Ishikawa (cell line): ENCODE measurements around the gene FAT2.

Experiments
- CEBPB ChIP-seq: IDR thresholded peaks from 2 replicates; pipeline ENCODE4 v1.6.1; 2012
- CREB1 ChIP-seq: IDR thresholded peaks from 2 replicates; pipeline ENCODE4 v1.6.1; 2012; ENCODE audit warnings: low read depth
- EP300 ChIP-seq: IDR thresholded peaks from 2 replicates; pipeline ENCODE4 v1.6.1; 2012; ENCODE audit warnings: borderline replicate concordance
- FOXM1 ChIP-seq: IDR thresholded peaks from 2 replicates; pipeline ENCODE4 v1.6.1; 2012; ENCODE audit warnings: low read depth, borderline replicate concordance
- NFIC ChIP-seq: IDR thresholded peaks from 2 replicates; pipeline ENCODE4 v1.6.1; 2012
- RAD21 ChIP-seq: IDR thresholded peaks from 2 replicates; pipeline ENCODE4 v1.6.1; 2012; ENCODE audit warnings: low read depth
- TAF1 ChIP-seq: IDR thresholded peaks from 2 replicates; pipeline ENCODE4 v1.6.1; 2012; ENCODE audit warnings: low read depth, mild to moderate bottlenecking
- TCF12 ChIP-seq: IDR thresholded peaks from 2 replicates; pipeline ENCODE4 v1.6.1; 2012; ENCODE audit warnings: low read depth
- TEAD4 ChIP-seq: IDR thresholded peaks from 2 replicates; pipeline ENCODE4 v1.6.1; 2012
- USF1 ChIP-seq: IDR thresholded peaks from 2 replicates; pipeline ENCODE4 v1.6.1; 2012
- YY1 ChIP-seq: IDR thresholded peaks from 2 replicates; pipeline ENCODE4 v1.6.1; 2012; ENCODE audit warnings: low read depth
- ZBTB7A ChIP-seq: IDR thresholded peaks from 2 replicates; pipeline ENCODE4 v1.6.1; 2012; ENCODE audit warnings: low read depth
- TF ChIP-seq, protein P1 (sequence below): IDR thresholded peaks from 2 replicates; pipeline ENCODE4 v1.6.1; 2012
- TF ChIP-seq, protein P2 (sequence below): IDR thresholded peaks from 2 replicates; pipeline ENCODE4 v1.6.1; 2012; ENCODE audit warnings: low read depth, mild to moderate bottlenecking

DNA sequence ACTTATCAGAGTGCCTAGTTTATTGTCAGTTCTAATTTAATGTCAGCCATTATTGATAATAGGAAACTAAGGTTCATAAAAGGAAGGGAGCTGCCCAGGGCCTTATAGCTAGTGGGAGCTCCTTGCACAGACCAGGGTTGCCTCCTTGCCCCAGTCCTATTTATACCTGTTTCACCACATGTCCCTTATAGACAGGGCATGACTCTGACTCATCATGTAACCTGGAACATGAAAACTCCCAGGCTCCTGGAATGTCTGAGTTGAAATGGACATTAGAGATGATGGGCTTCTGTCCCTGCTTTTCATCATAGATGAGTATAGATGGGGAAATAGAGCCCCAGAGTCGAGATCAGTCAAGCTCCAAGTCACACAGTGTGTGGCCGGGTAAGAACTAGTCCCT lies 21.1 kb downstream of the FAT2 start:
- no peak for TF ChIP-seq CEBPB
- TF ChIP-seq, protein P1, sequence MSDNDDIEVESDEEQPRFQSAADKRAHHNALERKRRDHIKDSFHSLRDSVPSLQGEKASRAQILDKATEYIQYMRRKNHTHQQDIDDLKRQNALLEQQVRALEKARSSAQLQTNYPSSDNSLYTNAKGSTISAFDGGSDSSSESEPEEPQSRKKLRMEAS: no peak
- TF ChIP-seq FOXM1: no peak
- no peak for TF ChIP-seq EP300
- TF ChIP-seq, protein P2, sequence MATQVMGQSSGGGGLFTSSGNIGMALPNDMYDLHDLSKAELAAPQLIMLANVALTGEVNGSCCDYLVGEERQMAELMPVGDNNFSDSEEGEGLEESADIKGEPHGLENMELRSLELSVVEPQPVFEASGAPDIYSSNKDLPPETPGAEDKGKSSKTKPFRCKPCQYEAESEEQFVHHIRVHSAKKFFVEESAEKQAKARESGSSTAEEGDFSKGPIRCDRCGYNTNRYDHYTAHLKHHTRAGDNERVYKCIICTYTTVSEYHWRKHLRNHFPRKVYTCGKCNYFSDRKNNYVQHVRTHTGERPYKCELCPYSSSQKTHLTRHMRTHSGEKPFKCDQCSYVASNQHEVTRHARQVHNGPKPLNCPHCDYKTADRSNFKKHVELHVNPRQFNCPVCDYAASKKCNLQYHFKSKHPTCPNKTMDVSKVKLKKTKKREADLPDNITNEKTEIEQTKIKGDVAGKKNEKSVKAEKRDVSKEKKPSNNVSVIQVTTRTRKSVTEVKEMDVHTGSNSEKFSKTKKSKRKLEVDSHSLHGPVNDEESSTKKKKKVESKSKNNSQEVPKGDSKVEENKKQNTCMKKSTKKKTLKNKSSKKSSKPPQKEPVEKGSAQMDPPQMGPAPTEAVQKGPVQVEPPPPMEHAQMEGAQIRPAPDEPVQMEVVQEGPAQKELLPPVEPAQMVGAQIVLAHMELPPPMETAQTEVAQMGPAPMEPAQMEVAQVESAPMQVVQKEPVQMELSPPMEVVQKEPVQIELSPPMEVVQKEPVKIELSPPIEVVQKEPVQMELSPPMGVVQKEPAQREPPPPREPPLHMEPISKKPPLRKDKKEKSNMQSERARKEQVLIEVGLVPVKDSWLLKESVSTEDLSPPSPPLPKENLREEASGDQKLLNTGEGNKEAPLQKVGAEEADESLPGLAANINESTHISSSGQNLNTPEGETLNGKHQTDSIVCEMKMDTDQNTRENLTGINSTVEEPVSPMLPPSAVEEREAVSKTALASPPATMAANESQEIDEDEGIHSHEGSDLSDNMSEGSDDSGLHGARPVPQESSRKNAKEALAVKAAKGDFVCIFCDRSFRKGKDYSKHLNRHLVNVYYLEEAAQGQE: no peak
- no peak for TF ChIP-seq YY1
- no peak for TF ChIP-seq TAF1
- no peak for TF ChIP-seq ZBTB7A
- TF ChIP-seq RAD21: no peak
- TF ChIP-seq TEAD4: 0 out of 2 replicates have a peak, but pooled peaks have one; percentile 13
- TF ChIP-seq TCF12: no peak
- TF ChIP-seq NFIC: no peak
- no peak for TF ChIP-seq USF1
- no peak for TF ChIP-seq CREB1
